ENCODE measurements around the gene LMO7.

- TF ChIP-seq POLR2A (IDR thresholded peaks at IDR 0.05) (no peak), CTCF (IDR thresholded peaks at IDR 0.05) (no peak), POLR2AphosphoS5 (IDR thresholded peaks at IDR 0.05) (no peak), EP300 (IDR thresholded peaks at IDR 0.05) (no peak)
Observed at GRCh38 chr13:75704194-75704926, 68.2 kb downstream of the LMO7 start.

Measured in stomach (tissue), 4 donors.